Left ventricle myocardium superior (tissue), 1 donor: ENCODE measurements around the gene MEX3D. TPM values are rescaled to one million over a fixed set of nuclear protein-coding genes. Genes with fewer than 3 reads are reported as not detected.
"Not testable (repeated sequence)": the region's sequence is repeated elsewhere in the genome, so short reads cannot be mapped to it uniquely, and the experiment has no call there.

Experiments used
- ATAC-seq: fragments of 200-7000 bp; cut with Tn5 transposase; one replicate; pipeline ENCODE4 v1.9.1; 2020; ENCODE audit warnings: mild to moderate bottlenecking, moderate library complexity
- DNase-seq: peaks from one replicate; pipeline ENCODE4 v3.0.0-alpha.2; 2020
- intact Hi-C: fragments of 100-400 bp; cut with micrococcal nuclease; formaldehyde crosslinking; loops from one replicate; pipeline ENCODE4 v1.11.0; 2022
- total RNA-seq: library from RNA; stranded (reverse); fragmentation: NEBNext Ultra II Directional; extraction: Animal tissue kit (Norgen Biotek cat#: 25700); gene quantifications from one replicate; pipeline ENCODE4 v1.2.1, GENCODE V29; 2021
- donor health status: DM: no; HTN: yes; CAD: no; lungs with severe emphysema.

MEX3D gene
- total RNA-seq, 1 donor from 2014 or later = 8.0 TPM

DNA sequence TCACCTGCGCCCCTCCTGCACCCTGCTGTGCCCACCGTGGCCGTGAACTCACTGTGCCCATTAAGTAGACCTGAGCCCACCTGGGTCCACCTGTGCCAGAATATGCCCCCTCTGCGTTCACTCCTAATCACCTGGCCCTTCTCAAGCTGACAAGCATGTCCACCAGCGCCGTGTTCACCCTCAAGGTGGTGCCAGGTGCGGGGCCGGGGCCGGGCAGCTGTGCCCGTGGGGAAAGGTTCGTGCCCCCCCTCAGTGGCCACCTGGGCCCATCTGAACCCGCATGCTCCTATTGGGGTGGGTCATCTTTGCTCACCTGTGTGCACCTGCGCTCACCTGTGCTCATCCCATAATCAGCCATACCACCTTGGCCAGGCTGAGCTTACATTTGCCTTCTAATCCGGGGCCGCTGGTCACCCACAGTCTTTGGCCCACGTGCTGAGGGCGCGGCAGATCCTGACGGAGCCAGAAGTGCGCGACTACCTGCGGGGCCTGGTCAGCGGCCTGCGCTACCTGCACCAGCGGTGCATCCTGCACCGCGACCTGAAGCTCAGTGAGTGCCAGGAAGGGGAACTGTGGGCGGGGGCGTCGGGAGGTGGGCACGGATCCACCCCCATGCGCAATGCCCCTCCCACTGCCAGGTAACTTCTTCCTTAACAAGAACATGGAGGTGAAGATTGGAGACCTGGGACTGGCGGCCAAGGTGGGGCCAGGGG is 41.9 kb downstream of the MEX3D start:
- ATAC-seq = no peak
- intact Hi-C loops = no loop called here
- DNase-seq = no peak

DNA sequence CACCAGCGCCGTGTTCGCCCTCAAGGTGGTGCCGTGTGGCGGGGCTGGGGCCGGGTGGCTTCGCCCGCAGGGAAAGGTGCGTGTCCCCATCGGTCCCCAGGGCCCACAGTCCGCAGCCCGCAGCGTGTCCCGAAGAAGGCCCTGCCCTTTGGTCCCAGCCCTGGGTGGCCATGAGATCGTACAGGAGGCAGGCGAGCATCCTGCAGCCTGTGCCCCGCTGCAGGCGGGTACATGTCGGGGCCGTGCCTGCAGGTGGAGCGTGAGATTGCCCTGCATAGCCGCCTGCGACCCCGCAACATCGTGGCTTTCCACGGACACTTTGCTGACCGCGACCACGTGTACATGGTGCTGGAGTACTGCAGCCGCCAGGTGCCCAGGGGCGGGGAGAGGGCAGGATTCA is 42.8 kb downstream of the MEX3D start:
- ATAC-seq (no peak), DNase-seq (no peak)
- intact Hi-C loops = no loop called here

DNA sequence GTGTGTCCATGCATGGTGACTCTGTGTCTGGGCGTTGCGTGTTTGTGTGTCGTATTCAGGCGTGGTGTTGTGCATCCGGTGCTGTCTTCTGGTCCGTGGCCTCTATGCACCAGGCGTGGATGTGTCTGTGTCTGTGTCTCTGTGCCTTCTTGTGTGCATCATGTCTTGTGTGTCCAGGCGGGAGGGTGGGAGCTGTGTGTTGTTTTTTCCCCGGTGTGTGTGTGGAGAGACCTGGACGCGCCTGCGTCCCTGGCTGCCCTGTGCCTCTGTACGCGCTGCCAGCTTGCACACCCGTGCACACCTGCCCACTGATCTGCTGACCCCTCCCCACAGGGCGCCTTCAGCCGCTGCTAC is 43.2 kb downstream of the MEX3D start:
- DNase-seq (no peak), ATAC-seq (no peak)
- intact Hi-C loops = no loop called here

DNA sequence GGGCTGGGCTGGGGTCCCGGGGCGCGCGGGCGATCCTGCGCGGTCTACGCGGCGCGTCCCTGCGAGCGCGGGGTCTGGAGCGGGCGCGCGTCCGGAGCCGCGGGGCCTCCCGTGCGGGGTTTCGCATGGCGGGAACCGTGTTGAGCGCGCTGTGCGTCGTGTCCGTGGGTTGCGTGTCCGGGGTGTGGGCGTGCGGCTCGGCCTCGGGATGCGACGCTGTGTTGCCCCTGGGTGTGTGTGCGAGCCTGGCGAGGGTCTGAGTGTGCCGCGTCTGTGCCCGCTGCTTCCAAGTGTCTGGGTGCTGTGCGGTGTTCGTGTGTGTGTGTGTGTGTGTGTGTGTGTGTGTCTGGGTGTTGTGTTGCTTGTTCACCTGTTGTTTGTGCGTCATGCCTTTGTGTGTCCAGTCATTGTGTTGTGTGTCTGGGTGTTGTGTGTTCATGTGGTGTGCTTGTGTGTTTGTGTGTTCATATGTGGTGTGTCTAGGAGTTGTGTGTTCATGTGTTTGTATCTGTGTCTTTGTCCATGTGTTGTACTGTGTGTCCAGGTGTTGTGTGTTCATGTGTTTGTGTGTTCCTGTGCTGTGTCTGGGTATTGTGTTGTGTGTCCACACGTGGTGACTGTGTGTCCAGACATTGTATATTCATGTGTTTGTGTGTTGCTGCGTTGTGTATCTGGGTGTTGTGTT is 43.7 kb downstream of the MEX3D start:
- DNase-seq (no peak), ATAC-seq (no peak)
- intact Hi-C loops = no loop called here

DNA sequence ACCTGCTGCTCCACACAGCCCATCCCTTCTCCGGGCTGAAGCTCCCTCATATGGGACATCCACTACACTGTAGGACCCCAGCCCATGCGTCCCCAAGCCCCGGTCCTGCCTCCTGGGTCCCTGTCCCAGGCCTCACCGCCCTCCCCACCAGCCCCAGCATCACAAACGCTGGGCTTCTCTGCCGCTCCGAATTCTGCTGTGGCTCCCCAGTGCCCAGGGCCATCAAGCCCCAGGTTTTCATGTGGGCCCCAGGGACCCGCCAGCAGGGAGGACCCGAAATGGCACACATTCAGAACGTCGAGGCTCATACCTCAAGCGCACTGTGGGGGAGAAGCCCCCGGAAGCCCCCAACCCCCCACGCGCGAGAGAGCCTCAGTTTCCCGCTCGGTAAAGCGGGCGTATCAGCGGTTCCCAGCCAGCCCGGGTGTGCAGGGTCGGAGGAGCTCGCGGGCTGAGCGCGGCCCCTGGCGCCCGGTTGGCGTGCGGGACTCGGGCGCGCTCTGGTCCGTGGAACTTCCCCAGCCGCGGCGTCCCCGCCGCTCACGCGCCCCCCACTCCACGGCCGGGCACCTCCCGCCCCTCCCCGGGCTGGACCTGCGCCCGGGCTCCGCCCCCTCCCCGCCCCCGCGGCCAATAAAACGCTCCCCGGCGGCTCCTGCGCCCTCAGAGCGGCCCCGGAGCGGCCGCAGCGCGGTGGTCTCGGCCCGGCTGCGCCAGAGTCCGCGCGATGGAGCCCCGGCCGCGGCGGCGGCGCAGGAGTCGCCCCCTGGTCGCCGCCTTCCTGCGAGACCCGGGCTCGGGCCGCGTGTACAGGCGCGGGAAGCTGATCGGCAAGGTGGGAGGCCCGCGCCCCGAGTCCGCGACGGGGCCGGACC is 44.5 kb downstream of the MEX3D start, which contains the start of gene PLK5:
PLK5 (plus strand) TSS at position 666 of the 875 bp plus-strand sequence. CDS start 2,920 bp downstream, outside the sequence.
- ATAC-seq = peak; percentile 10
- intact Hi-C loops = no loop called here
- no peak for DNase-seq

DNA sequence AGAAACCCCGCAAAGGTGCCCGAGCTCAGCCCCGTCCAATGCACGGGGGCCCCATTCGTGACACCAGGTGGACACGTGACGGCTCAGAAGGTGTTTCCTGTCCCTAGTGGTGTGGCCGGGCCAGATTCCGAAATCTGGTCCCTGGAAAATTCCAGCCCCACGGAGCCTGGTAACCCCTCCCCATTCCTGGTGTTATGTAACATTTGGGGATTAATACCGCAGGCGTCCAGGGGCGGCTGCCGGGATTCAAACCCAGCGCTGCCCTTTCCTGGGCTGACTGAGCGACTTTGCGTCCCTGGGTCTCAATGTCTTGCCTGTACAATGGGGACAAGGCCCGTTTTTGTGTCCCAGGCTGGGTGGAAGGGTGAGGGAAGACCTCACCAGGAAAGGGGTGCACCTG is 45.3 kb downstream of the MEX3D start:
- ATAC-seq (no peak), DNase-seq (no peak)
- intact Hi-C loops = no loop called here

DNA sequence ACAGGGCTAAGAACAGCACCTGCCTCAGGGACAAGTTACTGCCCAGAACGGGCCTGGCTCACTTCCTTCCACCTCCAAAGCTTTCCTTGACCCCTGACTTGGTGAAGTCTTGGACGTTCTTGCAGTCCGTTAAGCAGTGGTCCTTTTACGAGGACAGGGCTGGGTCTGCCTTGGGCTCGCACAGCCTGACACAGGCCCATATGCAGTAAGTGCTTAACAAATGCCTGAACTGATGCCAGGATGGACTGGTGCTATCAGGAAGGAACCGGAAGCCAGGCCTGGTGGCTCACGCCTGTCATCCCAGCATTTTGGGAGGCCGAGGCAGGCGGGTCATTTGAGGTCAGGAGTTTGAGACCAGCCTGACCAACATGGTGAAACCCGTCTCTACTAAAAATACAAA is 46.1 kb downstream of the MEX3D start:
- peak; percentile 30 for ATAC-seq
- intact Hi-C loops = no loop called here
- no peak for DNase-seq

DNA sequence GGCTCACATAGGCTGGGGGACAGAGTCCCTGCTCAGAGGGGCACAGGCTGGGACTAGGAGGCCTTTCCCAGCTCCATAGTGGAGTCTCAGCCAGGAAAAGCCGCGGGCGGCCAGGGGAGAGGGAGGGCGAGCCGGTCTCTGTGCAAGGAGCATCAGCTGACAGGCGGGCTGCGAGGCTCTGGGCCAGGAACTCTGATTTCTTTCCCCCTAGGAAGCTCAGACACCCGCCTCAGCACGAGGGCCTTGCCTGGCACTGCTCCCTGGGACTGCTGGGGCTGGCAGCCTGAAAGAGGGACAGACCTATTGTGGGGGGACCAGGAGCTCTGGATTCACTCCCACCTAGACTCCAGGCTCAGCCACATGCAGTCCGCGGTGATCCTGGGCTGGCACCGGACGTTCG is 46.5 kb downstream of the MEX3D start:
- intact Hi-C loops = no loop called here
- DNase-seq = peak; percentile 59

DNA sequence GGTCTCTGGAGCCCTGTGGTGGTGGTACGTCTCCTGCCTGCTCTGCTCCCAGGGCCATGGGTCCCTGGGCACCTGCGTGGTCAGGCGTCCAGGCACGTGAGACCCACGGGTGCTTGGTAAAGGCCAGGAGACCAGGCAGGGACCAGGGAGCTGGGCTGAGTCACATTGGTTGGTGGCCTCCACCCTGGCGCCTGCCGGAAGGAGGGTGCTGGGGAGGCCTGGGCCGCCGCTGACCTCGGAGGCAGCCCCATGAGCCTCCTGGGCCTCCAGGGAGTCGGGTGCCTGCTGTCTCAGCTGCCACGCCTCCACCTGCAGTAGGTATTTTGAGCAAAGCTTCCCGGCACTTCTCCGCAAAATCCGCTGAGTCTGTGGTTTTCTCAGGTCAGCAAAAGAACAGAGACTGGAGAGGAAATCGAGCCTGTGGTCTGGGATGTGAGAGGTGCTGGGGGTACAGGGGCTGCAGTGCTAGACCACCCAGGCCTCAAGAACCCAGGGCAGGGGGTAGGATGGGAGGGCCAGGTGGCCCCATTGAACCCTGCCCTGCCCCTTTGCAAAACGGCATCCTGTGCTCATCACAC is 47.8 kb downstream of the MEX3D start:
- no peak for ATAC-seq
- intact Hi-C loops = no loop called here
- no peak for DNase-seq

More for the DNA sequence above, 46.5 kb downstream of the MEX3D start:
- ATAC-seq = peak; percentile 84

DNA sequence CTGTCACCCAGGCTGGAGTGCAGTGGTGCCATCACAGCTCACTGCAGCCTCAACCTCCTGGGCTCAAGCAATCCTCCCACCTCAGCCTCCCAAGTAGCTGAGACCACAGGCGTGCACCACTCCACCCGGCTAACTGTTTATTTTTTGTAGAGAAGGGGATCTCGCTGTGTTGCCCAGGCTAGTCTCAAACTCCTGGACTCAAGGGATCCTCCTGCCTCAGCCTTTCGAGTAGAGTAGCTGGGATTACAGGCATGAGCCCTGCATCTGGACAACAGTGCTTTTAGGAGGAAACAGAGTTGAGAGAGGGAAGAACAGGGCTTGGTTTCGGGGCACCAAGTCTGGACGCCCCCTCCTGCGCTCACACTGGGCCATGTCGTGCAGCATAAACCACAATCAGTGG is 48.3 kb downstream of the MEX3D start:
- ATAC-seq, intact Hi-C loops, DNase-seq: not testable (repeated sequence)

DNA sequence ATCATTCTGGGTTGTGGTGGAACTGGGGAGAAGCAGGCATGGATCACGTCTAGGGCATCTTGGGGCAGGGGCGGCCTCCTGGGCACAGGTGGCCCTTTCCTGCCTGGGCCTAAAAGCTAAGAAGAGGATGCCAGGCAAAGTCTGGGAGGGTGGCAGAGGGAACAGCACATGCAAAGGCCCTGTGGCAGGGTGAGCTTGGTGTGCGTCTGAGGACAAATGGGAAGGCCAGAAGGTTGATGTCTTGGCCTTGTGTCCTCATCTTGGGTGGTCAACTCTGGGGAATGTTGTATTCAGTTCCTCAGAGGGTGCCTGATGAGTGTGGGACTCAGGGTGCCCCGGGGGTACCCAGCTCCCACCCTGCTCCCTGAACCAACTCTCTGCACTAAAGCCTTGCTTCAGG is 49.7 kb downstream of the MEX3D start:
- ATAC-seq = no peak
- no peak for DNase-seq
- intact Hi-C loops = no loop called here

DNA sequence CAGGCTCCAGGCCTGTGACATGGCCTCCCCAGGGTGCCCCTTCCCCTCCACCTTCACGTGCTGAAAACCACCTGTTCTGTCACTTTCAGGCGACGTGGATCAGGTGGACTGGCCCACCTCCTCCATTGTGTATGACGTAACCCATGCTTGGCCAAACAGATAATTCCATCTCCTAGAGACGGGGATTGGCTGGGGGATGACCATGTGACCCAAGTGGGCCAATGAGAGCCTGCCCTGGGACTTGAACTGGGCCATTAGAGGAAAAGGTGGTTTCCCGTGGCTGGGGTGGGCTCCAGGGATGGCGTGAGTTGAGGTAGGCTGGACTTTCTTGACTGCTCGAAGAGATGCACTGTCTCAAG is 51.8 kb downstream of the MEX3D start:
- no peak for DNase-seq
- intact Hi-C loops = no loop called here
- no peak for ATAC-seq

DNA sequence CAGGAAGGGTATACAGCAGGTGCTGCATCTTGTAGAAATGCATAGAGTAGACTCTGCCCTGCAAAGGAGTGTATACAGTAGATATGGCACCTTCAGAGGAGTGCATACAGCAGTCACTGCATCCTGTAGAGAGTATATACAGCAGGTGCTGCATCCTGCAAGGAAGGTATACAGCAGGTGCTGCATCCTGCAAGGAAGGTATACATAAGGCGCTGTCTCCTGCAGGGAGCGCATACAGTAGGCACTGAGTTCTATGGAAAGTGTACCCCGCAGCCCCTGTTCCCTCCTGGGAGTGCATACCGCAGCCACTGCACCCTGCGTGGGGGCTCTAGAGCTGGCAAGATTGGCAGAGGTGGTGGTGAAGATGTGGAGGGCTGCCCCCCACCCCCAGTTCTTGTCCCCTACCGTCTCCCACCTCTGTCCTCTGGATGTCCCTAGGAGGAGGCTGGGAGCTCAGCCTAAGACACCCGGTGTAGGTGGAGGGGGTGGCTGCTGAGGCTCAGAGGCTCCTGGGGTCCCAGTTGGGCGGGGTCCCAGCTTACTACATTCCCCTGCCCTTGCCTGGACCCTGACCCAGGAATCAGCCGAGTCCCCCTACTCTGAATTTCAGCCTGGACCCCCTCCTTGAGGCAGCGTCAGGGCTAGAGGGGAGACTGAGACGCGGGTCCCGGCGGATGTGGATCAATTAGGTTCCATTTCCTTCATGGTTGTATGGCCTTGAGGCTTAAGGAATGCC is 53.0 kb downstream of the MEX3D start:
- no peak for DNase-seq
- intact Hi-C loops = no loop called here
- no peak for ATAC-seq

DNA sequence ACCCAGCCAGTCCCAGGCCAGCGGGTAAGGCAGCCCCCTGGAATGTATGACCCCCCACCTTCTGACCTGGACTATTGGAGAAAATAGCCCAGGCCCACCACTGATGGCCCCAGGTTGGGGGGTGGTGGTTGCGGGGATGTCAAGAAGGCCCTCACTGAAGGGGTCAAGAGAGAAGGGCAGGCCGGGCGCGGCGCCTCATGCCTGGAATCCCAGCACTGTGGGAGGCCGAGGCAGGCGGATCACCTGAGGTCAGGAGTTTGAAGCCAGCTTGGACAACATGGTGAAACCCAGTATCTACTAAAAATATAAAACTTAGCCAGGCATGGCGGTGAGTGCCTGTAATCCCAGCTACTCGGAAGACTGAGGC is 53.8 kb downstream of the MEX3D start:
- no peak for DNase-seq
- no peak for ATAC-seq
- intact Hi-C loops = no loop called here

DNA sequence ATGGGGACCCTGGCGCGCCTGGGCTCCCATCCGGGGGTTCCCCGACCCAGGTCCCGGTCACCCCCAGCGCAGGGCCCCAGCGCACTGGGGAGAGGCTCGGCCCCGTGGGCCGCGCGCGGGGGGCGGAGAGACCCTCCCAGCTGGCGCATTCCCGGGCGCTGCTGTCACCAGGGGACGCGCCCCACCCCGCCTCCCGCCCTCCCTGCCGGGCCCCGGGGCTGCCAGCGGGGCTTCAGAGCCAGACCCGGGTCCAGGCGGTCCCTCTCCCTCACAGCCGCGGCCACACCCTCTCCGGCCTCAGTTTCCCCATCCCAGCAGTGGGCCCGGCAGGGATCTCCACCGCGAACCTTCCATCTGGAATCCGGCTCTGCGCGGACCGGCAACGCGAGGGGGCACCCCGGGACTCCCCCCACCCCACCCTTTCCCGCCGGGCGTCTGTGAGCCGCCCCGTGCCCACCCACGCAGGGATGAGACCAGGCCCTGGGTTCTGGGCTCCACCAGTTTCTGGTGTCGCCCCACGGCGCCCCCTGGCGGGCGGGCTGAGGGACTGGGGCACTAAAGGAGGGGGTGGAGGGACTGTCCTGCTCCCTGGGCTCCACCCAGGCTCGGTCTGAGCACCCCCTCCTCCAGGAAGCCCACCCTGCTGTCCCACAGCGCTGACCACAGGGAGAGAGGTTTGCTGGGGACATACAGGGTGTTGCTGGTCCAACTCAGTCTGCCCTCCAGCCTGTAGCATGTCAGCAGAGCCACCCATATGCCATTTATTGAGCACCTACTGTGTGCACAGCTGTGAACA is 54.4 kb downstream of the MEX3D start:
- peak; percentile 63 for ATAC-seq
- peak; percentile 74 for DNase-seq
- intact Hi-C loops = no loop called here

DNA sequence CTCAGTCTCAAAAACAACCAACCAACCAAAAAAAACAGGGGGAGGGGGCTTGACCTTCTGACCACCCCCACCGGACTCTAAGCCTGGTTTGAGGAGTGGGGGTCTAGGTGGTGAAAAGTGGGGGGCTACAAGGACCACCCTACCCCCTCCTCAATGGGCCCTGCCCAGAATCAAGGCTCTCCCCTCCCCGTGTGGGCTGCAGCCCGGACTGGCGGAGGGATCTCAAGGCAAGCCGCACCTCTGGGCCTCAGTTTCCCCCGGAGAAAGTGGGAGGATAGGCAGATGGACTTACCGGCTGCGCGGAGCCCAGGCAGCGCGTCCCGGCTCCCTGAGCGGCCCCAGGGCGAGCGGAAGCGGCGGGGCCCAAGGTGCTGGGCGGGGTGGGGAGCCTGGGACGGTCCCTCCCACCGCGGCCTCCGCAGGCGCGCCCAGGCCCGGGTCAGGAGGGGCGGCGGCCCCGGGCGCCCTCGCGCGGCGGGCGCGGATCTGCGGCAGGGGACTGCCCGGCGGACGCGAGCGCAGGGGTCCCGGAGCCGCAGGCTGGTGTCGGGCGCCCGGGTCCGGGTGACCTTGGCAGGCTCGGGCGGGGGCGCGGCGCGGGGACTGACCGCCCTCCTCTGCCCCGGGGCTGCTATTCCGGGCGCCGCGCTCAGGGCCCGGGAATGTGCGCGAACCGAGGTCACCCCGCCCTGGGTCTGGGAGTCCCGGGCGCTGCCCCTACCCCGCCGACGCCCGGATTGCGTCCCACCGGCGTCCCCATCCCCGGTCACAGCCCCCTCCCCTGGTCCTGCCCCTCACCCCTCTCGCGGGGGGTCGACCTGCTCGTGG is 55.2 kb downstream of the MEX3D start, which contains the start of gene ADAMTSL5:
ADAMTSL5 (minus strand) TSS at position 349 of the 828 bp plus-strand sequence. CDS start 2,076 bp downstream, outside the sequence.
- intact Hi-C loops = no loop called here
- ATAC-seq (peak; percentile 76), DNase-seq (peak; percentile 86)
